Stimulated activated CD4-positive, alpha-beta T cell treated with anti-CD3 and anti-CD28 coated beads, TNF-alpha, amount 100 ng/mL, for 4 hours (primary cell): ENCODE data around the gene XPO6.

ENCODE experiments used
- DNase-seq, 3 experiments: peaks; one replicate each; pipeline ENCODE4 v3.0.0-alpha.2; 2020; ENCODE audit warnings: low read depth in 3 of 3

The XPO6 gene

GRCh38 chr16:28091656-28092055, 120.1 kb downstream of the XPO6 start:
- no peak for DNase-seq

DNA sequence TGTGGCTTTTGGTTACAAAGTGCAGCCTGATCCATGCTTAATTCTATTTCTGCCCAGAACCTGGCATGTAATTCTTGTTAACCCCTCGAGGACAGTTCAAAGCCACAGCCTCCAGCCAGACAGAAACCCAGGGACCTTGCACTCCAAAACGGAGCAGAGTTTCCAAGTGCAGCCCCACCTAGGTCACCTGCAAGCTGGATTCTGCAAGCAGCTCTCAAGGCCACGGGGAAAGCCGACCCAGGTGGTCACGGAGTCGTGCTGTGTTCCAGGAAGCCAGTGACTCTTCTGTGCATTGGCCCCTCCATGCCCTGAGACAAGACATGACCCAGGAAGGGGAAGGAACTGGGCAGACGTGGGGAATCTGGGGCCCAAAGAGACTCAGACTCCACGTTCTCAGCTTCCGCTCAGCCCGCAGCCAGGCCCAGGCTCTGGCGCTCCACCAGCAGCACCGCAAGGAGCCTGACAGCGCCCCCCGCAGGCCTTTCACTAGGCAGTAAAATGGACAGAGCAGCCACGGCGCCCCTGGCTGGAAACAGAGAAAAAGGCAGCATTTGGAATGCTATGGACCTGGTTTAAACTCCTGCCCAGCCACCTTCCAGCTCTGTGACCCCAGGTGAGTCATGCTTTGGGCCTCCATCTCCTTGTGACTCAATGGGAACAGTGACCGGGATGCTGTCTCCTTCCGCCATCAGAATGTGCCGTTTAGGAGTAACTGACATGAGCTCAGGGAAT, 121.0 kb downstream of the XPO6 start:
- no peak for DNase-seq

DNA sequence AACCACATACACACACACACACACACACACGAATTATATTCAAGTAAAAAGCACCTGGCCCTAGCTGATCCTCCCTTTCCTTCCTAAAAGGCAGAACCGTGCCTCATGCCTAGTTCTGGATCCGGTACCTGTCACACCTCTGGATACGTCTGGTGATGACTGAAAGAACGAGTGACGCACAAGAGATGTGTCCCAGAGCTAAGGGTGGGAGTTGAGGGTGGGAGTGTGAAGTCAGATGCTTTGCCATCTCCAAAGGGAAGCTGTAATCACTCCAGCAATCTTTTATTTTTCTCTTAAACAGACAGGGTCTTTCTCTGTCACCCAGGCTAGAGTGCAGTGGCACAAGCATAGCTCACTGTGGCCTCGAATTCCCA, 121.8 kb downstream of the XPO6 start:
- DNase-seq, result no peak

- no peak for DNase-seq
Observed at GRCh38 chr16:28089205-28089991, 122.4 kb downstream of the XPO6 start.

- DNase-seq, result no peak
Observed at GRCh38 chr16:28087675-28088300, 124.0 kb downstream of the XPO6 start.

DNA sequence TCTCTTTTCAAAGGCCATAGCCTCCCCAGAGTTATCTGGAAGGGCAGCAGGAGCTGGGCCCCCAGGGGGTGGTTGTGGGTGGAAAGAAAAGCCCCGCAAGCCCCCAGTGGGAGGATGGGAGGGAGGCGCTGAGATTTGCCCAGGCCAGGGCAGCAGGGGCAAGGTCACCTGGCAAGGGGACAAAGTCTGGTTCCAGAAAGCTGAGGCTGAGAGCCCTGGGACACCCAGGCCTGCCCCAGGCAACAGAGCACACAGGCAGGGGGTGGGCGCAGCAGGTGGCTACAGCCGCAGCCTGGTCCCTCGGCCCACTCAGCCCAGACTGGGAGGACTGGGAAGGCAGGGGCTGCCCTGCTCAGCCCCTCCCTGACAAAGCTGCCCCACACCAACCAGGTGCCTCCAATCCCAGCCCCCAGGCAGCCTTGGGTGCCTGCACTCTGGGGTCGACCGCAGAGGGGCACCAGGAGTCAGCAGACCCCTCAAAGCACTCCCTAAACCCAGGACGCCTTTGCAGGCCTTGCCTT, 124.6 kb downstream of the XPO6 start:
- no peak for DNase-seq

- no peak for DNase-seq
Observed at GRCh38 chr16:28086186-28087139, 125.3 kb downstream of the XPO6 start.

GRCh38 chr16:28085389-28086171, 126.2 kb downstream of the XPO6 start:
- no peak for DNase-seq

DNA sequence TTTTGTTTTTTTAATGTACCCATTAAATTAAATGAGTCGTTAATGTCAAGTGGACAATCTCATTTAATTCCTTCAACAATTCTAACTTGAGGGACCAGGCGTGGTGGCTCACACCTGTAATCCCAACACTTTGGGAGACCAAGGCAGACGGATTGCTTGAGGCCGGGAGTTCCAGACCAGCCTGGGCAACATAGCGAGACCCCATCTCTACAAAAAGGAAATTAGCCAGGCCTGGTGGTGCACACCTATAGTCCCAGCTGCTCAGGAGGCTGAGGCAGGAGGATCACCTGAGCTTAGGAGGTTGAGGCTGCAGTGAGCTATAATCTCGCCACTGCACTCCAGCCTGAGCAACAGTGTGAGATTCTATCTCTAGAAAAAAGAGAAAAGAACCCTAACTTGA, 127.6 kb downstream of the XPO6 start:
- no peak for DNase-seq

DNA sequence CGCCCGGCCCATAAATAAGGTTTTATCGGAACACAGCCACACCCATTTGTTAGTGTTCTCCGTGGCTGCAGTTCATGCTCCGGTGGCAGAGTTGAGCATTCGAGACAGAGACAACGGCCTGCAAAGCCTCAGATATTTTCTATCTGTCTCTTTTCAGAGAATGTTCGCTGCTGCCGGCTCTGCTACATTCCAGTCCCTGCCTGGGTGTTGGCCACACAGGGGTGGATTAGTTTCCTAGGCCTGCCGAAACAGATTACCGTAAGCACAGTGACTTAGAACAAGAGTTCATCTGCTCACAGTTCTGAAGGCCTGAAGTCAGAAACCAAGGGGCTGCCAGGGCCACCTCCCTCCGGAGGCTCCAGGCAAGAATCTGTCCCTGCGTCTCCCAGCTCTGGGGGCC, 129.1 kb downstream of the XPO6 start:
- no peak for DNase-seq

DNA sequence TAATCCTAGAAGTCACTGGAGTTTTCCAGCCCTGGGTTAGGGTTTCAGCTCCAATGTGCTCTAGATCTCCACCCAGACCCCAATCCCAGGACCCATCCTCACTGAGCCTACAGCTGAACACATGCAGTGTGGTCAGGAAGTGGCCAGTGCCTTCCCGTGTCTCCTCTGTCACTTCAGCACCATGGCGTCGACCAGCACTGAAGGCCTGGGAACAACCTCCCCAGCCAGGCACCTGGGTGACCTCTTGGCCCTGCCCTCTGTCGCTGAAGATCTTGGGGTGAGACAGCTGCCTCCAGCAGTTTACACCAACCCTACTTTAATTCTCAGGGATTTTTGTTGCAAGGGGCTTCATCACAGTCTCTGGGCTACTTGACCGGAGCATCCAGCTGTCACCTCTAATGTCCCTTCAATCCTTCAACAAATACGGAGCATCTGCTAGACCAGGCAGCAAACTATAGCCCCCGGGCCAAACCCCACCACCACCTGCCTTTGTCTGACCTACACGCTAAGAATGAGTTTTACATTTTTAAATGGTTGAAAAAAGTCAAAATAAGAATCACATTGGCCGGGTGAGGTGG, 130.3 kb downstream of the XPO6 start:
- DNase-seq, result no peak

DNA sequence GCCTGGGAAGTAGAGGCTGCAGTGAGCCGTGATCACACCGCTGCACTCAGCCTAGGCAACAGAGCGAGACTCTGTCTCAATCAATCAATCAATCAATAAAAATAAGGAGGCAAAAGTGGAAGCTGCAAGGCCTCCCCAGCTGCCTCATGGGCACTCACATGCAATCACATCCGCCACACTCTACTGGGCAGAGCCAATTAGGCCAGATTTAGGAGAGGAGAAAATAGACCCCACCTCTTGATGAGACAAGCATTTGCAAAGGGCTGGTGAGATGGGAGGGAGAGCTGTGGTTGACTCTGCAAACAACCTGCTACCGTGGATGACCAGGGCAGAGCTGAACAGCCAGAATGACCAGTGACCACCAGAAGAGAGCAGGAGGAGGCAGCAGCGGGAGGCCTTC, 133.5 kb downstream of the XPO6 start:
- DNase-seq, result no peak

DNA sequence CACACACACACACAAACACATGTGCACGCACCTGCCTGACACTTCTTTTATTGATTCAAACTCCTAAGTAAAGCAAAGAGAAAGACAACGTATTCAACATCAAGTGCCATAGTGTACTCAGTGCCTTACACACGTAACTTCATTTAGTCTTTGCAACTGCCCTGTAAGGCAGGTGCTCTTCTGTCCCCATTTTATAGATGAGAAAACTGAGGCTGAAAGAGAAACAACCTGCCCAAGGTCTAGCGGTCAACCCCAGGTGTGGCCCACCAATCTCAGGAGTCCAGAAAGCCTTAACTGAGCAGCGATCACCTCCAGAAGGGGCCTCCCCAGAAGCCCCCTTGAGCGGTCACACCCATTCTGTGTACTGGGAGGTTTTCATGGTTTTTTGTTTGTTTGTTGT, 137.9 kb downstream of the XPO6 start:
- no peak for DNase-seq

DNA sequence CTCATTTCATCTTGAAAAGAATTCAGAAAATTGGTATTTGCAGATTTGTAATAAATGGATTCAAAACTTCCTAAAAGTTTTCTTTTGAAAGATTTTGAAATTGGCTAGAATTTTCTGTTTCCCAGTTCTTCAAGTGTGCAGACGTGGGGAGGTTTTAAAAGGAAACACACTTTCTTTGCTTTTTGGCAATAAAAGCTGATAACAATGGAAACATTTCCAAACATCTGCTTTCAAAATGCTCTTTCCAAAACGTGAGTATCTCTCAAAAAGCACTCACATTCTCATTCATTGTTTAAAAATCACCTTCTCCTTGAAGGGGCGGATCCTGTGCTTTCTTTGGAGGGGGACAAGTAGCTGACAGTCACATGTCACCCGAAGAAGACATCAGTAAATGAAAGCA, 139.7 kb downstream of the XPO6 start:
- DNase-seq, result no peak

GRCh38 chr16:28069971-28070794, 141.6 kb downstream of the XPO6 start:
- DNase-seq, result no peak

- no peak for DNase-seq
Observed at GRCh38 chr16:28068976-28069375, 142.8 kb downstream of the XPO6 start.

DNA sequence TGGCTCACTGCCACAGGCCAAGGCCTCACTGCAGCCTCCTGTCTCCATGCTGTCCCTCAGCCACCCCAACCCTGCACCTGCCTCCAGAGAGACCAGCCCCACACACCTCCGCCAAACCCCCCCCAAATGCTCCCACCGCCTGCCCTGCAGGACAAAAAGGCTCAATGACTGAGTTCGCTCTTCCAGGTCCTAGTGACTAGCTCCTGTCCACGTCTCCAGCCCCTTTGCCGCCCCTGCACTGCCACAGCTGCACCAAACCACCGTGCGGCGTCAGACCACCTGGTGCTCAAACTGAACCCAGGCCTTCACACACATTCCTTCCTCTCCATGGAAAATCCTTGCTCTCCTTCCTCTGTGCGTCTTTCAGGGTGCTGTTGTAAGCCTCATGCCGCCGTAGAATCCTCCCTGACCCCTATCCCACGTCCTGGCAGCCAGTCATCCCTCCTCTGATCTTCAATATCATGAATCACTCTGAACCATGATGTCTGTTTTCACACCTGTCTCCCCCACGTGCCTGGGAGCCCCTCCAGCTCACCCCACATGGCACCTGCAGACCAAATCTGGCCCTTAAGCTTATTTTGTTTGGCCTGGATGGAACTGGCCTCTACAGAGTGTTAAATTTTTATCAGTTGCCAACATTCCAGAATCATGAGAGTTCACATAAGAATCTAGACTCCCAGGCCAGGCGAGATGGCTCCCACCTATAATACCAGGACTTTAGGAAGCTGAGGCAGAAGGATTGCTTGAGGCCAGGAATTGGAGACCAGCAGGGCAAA, 144.0 kb downstream of the XPO6 start:
- DNase-seq, result no peak

GRCh38 chr16:28064706-28065249, 147.0 kb downstream of the XPO6 start:
- DNase-seq, result no peak
